ENCODE results near the gene GRB10.

The GRB10 gene

DNA sequence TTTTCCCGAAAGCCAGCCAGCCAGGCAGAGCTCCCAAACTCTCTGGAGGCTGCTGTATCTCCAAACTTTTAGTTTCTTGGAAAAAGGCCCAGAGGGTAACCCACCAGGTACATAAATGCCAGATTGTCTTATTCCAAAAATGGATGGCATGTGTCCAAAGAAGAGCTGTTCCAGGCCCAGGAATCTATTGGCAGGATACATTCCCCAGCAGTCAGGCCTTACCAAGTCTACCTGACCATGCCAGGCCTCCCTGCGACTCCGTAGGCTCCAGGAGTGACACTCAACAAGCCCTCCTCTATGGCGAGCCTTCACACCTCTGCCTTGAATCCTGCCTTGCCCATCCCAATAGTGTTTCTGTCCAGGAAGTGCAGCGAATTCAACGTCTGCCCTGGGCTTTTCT, 95.6 kb downstream of the GRB10 start:
- DNase-seq: no peak

GRCh38 chr7:50685135-50686065, 97.3 kb downstream of the GRB10 start:
- no peak for DNase-seq

- DNase-seq: no peak
Observed at GRCh38 chr7:50684713-50685075, 98.0 kb downstream of the GRB10 start.

DNA sequence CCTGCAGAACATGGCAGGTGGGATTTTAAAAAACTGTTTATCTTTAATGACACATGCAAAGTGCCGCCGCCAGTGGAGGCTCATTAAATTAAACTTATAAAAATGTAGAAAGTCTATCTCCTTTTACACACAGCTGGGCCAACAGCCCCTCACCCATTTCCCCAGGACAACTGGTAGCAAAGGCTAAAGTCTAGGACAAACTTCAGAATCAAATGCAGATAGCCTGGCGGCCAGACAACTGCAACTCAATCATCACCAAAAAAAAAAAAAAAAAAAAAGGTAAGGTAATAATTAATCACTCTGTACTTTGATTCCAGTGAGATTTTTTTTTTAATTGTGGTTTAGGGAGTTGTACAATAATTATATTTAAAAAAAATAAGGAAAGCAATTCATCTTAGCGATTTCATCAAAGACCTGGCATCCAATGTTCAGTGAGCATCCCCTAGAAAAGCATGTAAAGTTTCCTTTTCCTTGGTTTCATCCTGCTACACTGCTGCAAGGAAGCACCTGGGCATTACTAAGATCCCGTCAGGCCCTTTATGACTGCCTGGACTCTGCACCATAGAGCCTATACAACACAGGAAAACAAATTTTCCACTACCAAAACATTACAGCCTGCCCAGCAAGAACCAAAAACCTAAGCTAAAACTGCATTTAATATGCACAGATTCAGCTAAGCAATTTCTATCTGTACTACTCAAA, 98.5 kb downstream of the GRB10 start:
- DNase-seq: no peak

GRCh38 chr7:50682573-50682972, 100.1 kb downstream of the GRB10 start:
- DNase-seq: no peak

DNA sequence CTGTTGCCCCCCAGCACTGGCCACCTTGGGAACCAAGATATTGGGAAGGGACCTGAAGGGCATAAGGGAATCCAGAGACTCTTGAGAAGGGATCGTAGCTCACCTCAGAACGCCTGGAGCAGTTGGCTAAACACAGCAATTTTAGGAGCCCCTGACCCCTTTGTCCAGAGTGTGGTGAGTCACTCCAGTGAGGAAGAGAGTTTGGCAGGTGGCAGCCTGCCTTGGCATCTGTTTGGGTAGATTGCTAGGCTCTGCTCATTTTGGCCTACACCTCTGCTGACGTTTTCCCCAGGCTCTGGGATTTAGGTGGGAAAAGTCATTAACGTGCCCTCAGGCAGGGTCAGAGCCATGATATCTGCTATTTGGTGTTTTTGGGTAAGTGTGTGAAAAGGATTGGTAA, 100.6 kb downstream of the GRB10 start:
- DNase-seq: no peak

DNA sequence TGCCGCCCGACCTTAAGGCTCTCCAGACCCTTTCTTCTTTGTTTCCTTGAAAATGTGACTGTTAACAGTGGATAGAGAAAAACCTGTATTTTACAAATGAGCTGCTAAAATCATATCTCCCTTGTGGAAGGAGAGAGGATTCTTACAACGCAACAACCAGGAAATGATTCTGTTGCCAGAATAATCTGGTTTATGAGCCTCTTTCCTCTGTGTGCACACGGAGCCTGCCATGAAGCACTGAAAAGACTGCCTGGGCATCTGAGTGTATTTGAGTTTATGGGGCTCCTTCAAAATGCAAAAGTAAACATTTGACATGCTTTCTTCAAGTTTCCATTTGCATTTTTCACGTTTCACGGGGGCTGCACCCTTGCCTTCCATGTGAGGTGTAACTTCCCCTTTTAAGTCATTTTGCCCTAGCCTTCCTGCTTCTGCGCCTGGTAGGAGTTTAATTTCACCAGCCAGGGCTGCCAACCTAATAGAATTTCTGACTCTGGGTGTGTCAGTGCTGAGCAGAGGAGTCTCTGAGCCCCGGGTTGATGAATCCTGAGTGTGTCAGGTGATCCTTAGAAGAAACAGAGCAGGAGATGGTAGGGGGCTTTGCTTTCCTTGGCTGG, 101.2 kb downstream of the GRB10 start:
- no peak for DNase-seq

- peak; percentile 52 for DNase-seq
Observed at GRCh38 chr7:50679218-50680007, 103.3 kb downstream of the GRB10 start.

GRCh38 chr7:50678586-50678985, 104.1 kb downstream of the GRB10 start:
- DNase-seq: no peak

- no peak for DNase-seq
Observed at GRCh38 chr7:50677638-50677996, 105.1 kb downstream of the GRB10 start.

- DNase-seq: no peak
Observed at GRCh38 chr7:50676740-50677637, 105.7 kb downstream of the GRB10 start.

DNA sequence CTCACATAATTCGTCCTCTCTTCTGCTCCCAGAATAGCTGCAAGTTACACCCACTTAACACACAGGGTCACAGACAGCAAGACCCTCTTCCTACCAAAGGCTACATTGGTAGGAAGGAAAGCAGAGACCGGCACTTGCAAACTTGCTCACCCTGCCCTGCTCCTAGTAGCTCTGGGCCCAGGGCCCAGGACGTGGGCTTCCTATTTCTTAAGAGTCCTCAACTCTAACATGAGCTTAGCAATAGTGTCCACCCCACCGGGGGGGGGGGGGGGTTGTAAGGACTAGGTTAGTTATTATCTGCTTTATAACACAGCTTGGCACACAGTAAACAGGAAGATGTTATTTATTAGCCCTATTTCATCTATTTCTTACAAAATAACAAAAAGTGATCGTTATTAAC, 106.6 kb downstream of the GRB10 start:
- no peak for DNase-seq

- no peak for DNase-seq
Observed at GRCh38 chr7:50674896-50675835, 107.5 kb downstream of the GRB10 start.

DNA sequence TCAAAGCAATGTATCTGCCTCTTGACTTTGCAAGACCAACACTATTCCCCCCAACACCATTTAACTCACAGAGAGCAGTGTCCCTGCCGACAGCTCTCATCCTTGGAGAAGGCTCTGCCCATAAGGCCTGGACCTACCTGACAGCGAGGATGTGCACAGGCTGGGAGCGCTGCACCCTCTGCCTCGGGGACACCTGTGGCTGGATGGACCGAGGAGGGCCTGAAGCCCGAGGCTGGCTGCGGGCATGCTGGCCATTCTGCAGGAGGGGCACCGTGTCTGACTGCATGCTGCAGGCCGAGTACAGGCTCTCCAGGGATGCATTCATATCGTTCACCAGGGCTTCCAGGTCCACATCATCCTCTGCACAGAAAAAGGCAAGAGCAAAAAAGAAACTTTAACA, 108.4 kb downstream of the GRB10 start:
- no peak for DNase-seq

DNA sequence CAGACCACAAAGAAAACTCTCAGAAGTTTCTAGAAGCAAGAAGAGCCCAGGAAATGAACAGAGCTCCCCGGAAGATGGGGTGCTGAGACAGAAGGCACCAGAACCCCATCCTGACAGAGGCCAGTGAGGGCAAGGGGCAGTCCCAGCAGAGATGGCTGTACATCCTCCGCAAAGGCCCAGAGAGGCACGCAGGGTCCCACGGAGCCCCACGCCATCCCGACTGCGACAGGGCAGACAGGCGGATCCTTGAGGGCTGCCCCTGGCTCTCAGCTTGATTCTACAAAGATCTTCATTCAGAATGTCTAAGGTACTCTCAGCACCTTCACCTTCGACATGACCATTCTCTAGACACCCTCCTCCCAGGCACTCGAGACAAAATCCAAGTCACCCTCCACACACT, 109.6 kb downstream of the GRB10 start:
- no peak for DNase-seq

- DNase-seq: no peak
Observed at GRCh38 chr7:50672045-50672444, 110.7 kb downstream of the GRB10 start.

- no peak for DNase-seq
Observed at GRCh38 chr7:50671386-50671785, 111.3 kb downstream of the GRB10 start.

GRCh38 chr7:50669890-50670289, 112.8 kb downstream of the GRB10 start:
- DNase-seq: no peak

- no peak for DNase-seq
Observed at GRCh38 chr7:50667789-50668226, 114.9 kb downstream of the GRB10 start.

- no peak for DNase-seq
Observed at GRCh38 chr7:50667338-50667737, 115.4 kb downstream of the GRB10 start.

DNA sequence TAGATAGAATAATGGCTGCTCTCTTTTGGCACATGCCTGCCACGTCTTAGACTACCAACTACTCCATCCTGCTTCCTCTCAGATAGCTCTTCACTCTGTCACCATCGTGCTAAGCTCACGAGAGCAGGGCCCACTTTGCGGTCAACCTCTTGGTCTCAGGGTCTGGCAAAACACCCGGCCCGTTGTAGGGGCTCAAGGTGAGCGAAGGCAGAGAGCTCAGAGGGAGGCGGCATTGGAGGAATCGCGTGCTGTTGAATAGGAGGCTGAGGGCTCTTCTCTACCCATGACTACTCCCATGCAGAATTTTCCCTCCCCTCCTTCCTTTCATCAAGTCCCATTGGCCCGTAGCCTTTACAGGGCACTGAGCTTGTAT, 116.6 kb downstream of the GRB10 start:
- DNase-seq: no peak
